Stomach (tissue), 9 donors: ENCODE results near the gene CABCOCO1. TPM values are rescaled to one million over a fixed set of nuclear protein-coding genes. Genes with fewer than 3 reads are reported as not detected.

Experiments
- DNase-seq, 2 donors: peaks; one replicate each; pipeline versions ENCODE4 v3.0.0 to v3.0.0-alpha.2; 2013 to 2019
- H3K27ac ChIP-seq, 5 donors: fragments of 200-600 bp in 4 of 5; sonication (generic) in 4 of 5; one replicate each; pipeline ENCODE4 v1.5.1; 2013 to 2019; ENCODE audit warnings: mild to moderate bottlenecking in 1 of 5, moderate library complexity in 1 of 5
- H3K27me3 ChIP-seq, 3 donors: fragments of 200-600 bp; sonication (generic); one replicate each; pipeline ENCODE4 v1.5.1; 2017 to 2019; ENCODE audit warnings: mixed run types in 1 of 3
- H3K36me3 ChIP-seq, 4 donors: fragments of 200-600 bp; sonication (generic); 1 replicate in 3 of 4; 2 replicates in 1 of 4; pipeline ENCODE4 v1.5.1; 2016 to 2019
- H3K4me1 ChIP-seq, 4 donors: fragments of 200-600 bp; sonication (generic); one replicate each; pipeline ENCODE4 v1.5.1; 2016 to 2019
- H3K4me3 ChIP-seq, 4 donors: fragments of 200-600 bp; sonication (generic) in 3 of 4; one replicate each; pipeline ENCODE4 v1.5.1; 2016 to 2019; ENCODE audit warnings: mild to moderate bottlenecking in 1 of 4
- H3K9me3 ChIP-seq, 4 donors: fragments of 200-600 bp; sonication (generic); one replicate each; pipeline ENCODE4 v1.5.1; 2016 to 2019
- CTCF ChIP-seq, 7 experiments: fragments of 450-650 bp in 4 of 7; fragments of 200-600 bp in 3 of 7; sonication (generic) in 3 of 7; IDR thresholded peaks; one replicate each; pipeline ENCODE4 v1.5.1; 2016 to 2019; ENCODE audit warnings: antibody characterized with exemption in 7 of 7, control low read depth in 2 of 7, mild to moderate bottlenecking in 1 of 7
- EP300 ChIP-seq: sonication (generic); formaldehyde crosslinking; IDR thresholded peaks from one replicate; pipeline ENCODE4 v1.6.1; 2017; ENCODE audit warnings: antibody characterized with exemption
- POLR2A ChIP-seq, 4 donors: fragments of 450-650 bp; IDR thresholded peaks; one replicate each; pipeline ENCODE4 v1.6.1; 2016; ENCODE audit warnings: antibody characterized with exemption in 4 of 4, control low read depth in 2 of 4, mild to moderate bottlenecking in 1 of 4, moderate library complexity in 1 of 4
- POLR2AphosphoS5 ChIP-seq, 3 donors: sonication (generic); formaldehyde crosslinking; IDR thresholded peaks; one replicate each; pipeline ENCODE4 v1.6.1; 2016; ENCODE audit warnings: antibody characterized with exemption in 3 of 3
- WGBS, 5 donors: extraction: QIAGEN DNeasy Blood & Tissue Kit in 3 of 5; methylation state at CpG; one replicate each; pipeline versions ENCODE4 v1.1.5 to v1.1.7; 2013 to 2018; 5-methylcytosine and 5-hydroxymethylcytosine counted together
- intact Hi-C: fragments of 100-400 bp; cut with DNase I; formaldehyde crosslinking; loops from one replicate; pipeline ENCODE4 v1.15.1; 2023; ENCODE audit warnings: low total_unique reads
- polyA plus RNA-seq, 3 donors: library from polyadenylated mRNA; stranded (reverse); fragments of 200-250 nt; gene quantifications; one replicate each; pipeline ENCODE4 v1.2.3, GENCODE V29; 2013
- total RNA-seq, 5 donors: library from RNA; depleted of rRNA; stranded (reverse); fragments of >200 nt; gene quantifications; one replicate each; pipeline versions ENCODE4 v1.1.0 to v1.2.3, GENCODE V29; 2014 to 2016
- donor health status: healthy with polysubstance abuse.
- donor health status: Bipolar disorder and iron deficiency.
- donor health status: healthy.

The CABCOCO1 gene
- total and polyA plus RNA-seq, 8 donors, result 0.30 to 2.6 (median 1.3) TPM; not detected in 4

DNA sequence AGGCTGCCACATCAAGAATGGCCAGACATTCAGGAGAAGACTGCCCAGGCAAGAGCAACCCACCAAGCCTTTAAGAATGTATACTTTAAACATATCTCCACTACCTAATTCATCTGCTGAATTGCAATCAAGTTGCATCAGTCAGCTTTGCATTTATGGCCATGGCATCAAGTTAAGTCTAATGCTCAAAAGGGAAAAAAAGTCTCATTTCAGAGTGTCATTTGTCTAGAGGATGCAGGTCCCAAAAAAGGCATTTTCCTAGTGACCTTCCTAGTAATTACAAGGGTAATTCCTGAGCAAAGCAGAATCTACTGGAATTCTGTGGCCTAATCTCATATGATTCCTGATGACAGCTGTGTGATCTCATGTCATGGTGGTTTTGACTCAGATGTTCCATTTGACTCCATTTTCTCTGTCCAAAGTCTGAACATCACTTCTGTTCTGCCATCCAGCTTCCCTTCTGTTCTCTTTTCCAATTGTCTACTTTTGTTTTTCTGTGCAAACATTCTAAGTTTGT is 7.3 kb upstream of the CABCOCO1 start:
- Histone ChIP-seq H3K4me1 (no peaks in the 10 kb centered on the region), H3K4me3 (no peak overlapping the region), H3K36me3 (no peaks in the 10 kb centered on the region), H3K27ac (no peak overlapping the region), H3K9me3 (no peaks in the 10 kb centered on the region), H3K27me3 (no peaks in the 10 kb centered on the region)
- DNase-seq, result no peak
- TF ChIP-seq POLR2A (IDR thresholded peaks at IDR 0.05) (no peak), POLR2AphosphoS5 (IDR thresholded peaks at IDR 0.05) (no peak), CTCF (IDR thresholded peaks at IDR 0.05) (no peak), EP300 (no peak)
- intact Hi-C loops, result no loop called here

- Histone ChIP-seq H3K36me3 (no peaks in the 10 kb centered on the region), H3K4me3 (peak overlapping the region; percentile 61 to 70 (median 62)), H3K27ac (no peak overlapping the region), H3K27me3 (peaks cover 0 to 6% (median 0%) of the 10 kb centered on the region in 3 donors), H3K9me3 (no peaks in the 10 kb centered on the region), H3K4me1 (peaks cover 0 to 7% (median 0%) of the 10 kb centered on the region in 4 donors)
- 61 to 79% (median 76%) methylated on average over 3 of the region's 3 CpGs for WGBS, 5 donors
- intact Hi-C loops, result no loop called here
- no peak for TF ChIP-seq EP300
- no peak for TF ChIP-seq POLR2AphosphoS5 (IDR thresholded peaks at IDR 0.05)
- no peak for TF ChIP-seq POLR2A (IDR thresholded peaks at IDR 0.05)
- no peak for TF ChIP-seq CTCF (IDR thresholded peaks at IDR 0.05)
- no peak for DNase-seq
These were observed 737 bp downstream of the CABCOCO1 start for GRCh38 chr10:61663466-61663865.

GRCh38 chr10:61664985-61665384 is 2.3 kb downstream of the CABCOCO1 start:
- TF ChIP-seq CTCF (IDR thresholded peaks at IDR 0.05), result no peak
- TF ChIP-seq POLR2AphosphoS5 (IDR thresholded peaks at IDR 0.05), result no peak
- TF ChIP-seq EP300, result no peak
- no peak for TF ChIP-seq POLR2A (IDR thresholded peaks at IDR 0.05)
- intact Hi-C loops, result no loop called here
- Histone ChIP-seq H3K9me3 (no peaks in the 10 kb centered on the region), H3K27ac (no peak overlapping the region), H3K27me3 (peaks cover 0 to 6% (median 0%) of the 10 kb centered on the region in 3 donors), H3K4me1 (peaks cover 0 to 7% (median 0%) of the 10 kb centered on the region in 4 donors), H3K36me3 (no peaks in the 10 kb centered on the region), H3K4me3 (no peak overlapping the region)
- WGBS, 5 donors, result 51 to 65% (median 61%) methylated on average over 2 of the region's 2 CpGs
- no peak for DNase-seq

GRCh38 chr10:61669161-61669725 is 6.5 kb downstream of the CABCOCO1 start:
- DNase-seq, result no peak
- TF ChIP-seq CTCF (IDR thresholded peaks at IDR 0.05) (no peak), POLR2A (IDR thresholded peaks at IDR 0.05) (no peak), POLR2AphosphoS5 (IDR thresholded peaks at IDR 0.05) (no peak), EP300 (no peak)
- Histone ChIP-seq H3K4me3 (no peak overlapping the region), H3K4me1 (no peaks in the 10 kb centered on the region), H3K27ac (no peak overlapping the region), H3K27me3 (no peaks in the 10 kb centered on the region), H3K9me3 (no peaks in the 10 kb centered on the region), H3K36me3 (no peaks in the 10 kb centered on the region)
- intact Hi-C loops, result no loop called here
